Keratinocyte (primary cell): ENCODE data around the gene SLC25A11.

ENCODE experiments used
- CTCF ChIP-seq, 3 experiments: IDR thresholded peaks in 1 of 3; conservative IDR thresholded peaks in 1 of 3; optimal IDR thresholded peaks in 1 of 3; 2 replicates in 2 of 3; 3 replicates in 1 of 3; pipeline versions ENCODE3 to v1.5.1; 2011; ENCODE audit warnings: low read length in 3 of 3, mild to moderate bottlenecking in 3 of 3, moderate library complexity in 2 of 3, control low read depth in 1 of 3, inconsistent platforms in 1 of 3; ENCODE audit not compliant: insufficient read depth in 2 of 3; ENCODE audit errors: extremely low read depth in 1 of 3
- EZH2 ChIP-seq: IDR thresholded peaks from one replicate; pipeline ENCODE4 v1.6.1; 2012; ENCODE audit warnings: inconsistent platforms, mild to moderate bottlenecking, low read length, moderate library complexity

GRCh38 chr17:4891411-4892410 is 48.1 kb downstream of the SLC25A11 start:
- no peak for TF ChIP-seq CTCF (optimal IDR thresholded peaks at IDR 0.05 in 1 of 3, IDR thresholded peaks at IDR 0.05 in 1 of 3, conservative IDR thresholded peaks at IDR 0.05 in 1 of 3; ENCODE audit: extremely low read depth in 1 of 3, insufficient read depth in 2 of 3, low read length in 3 of 3)
- no peak for TF ChIP-seq EZH2
